Measurements from ENCODE around the gene TP63.

GRCh38 chr3:189838291-189838690 is 207.1 kb downstream of the TP63 start:
- TF ChIP-seq CTCF (conservative IDR thresholded peaks at IDR 0.05) (no peak), ZFX (IDR thresholded peaks at IDR 0.05) (no peak)

Measured in C4-2B (cell line).